HL-60 (cell line): Measurements from ENCODE around the gene OR4C6.

ENCODE experiments used
- DNase-seq, 2 experiments: peaks; one replicate each; pipeline ENCODE4 v3.0.0-alpha.2; 2010 to 2020; ENCODE audit warnings: low read depth in 1 of 2, low spot score in 1 of 2
- H3K27ac ChIP-seq: fragments of 250-450 bp; sonication (Bioruptor Pico); replicated peaks from 2 replicates; pipeline ENCODE4 v1.5.1; 2020; ENCODE audit warnings: mild to moderate bottlenecking, moderate library complexity
- H3K27me3 ChIP-seq: fragments of 250-450 bp; sonication (Bioruptor Pico); 2 replicates; pipeline ENCODE4 v1.5.1; 2021; ENCODE audit warnings: mild to moderate bottlenecking, moderate library complexity; ENCODE audit not compliant: insufficient read depth, poor library complexity, severe bottlenecking
- H3K4me3 ChIP-seq: replicated peaks from 2 replicates; pipeline ENCODE4 v1.5.1; 2011; ENCODE audit warnings: mild to moderate bottlenecking, control low read depth, low read length; ENCODE audit not compliant: insufficient read depth
- GABPA ChIP-seq: IDR thresholded peaks from 2 replicates; pipeline ENCODE4 v1.6.1; 2012; ENCODE audit warnings: low read depth
- POLR2AphosphoS5 ChIP-seq: IDR thresholded peaks from 2 replicates; pipeline ENCODE4 v1.6.1; 2012; ENCODE audit warnings: low read depth
- REST ChIP-seq: IDR thresholded peaks from 2 replicates; pipeline ENCODE4 v1.6.1; 2012; ENCODE audit warnings: low read depth; ENCODE audit not compliant: insufficient replicate concordance
- SPI1 ChIP-seq: IDR thresholded peaks from 2 replicates; pipeline ENCODE4 v1.6.1; 2012; ENCODE audit warnings: low read depth, mild to moderate bottlenecking, borderline replicate concordance
- long read RNA-seq: library from polyadenylated mRNA; unstranded; transcript quantifications from one replicate; pipeline ENCODE4 v2.0.0, GENCODE V29; 2020
- TF ChIP-seq, protein P1 (sequence below): IDR thresholded peaks from one replicate; pipeline ENCODE4 v1.5.1; 2011; ENCODE audit warnings: low read length, control low read depth, inconsistent platforms; ENCODE audit not compliant: insufficient read depth

Gene OR4C6
- long read RNA-seq, result 0 reads

DNA sequence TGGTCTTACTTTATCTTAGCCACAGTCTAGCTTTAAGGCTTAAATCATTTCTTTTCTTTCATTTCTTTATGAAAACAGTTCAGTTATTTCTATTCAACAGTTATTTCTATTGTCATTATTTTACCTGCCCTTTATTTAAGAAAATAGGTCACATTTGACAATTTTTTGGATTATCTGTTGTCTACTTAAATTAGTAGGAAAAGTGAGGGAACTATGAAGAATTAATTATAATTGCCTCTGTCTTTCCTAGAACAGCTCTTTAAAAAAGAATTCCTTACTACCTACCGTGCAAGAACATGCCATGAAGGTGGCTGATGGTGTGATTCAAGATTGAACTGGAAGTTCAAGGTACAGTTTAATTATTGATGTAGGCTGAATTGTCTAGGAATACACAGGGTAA, at the start of gene OR4C6:
TSS of gene OR4C6 (plus strand) at position 301 of the 400 bp plus-strand sequence. CDS start 2,966 bp downstream, outside the sequence.
- TF ChIP-seq GABPA (no peak), REST (no peak), POLR2AphosphoS5 (no peak), SPI1 (no peak)
- TF ChIP-seq, protein P1, sequence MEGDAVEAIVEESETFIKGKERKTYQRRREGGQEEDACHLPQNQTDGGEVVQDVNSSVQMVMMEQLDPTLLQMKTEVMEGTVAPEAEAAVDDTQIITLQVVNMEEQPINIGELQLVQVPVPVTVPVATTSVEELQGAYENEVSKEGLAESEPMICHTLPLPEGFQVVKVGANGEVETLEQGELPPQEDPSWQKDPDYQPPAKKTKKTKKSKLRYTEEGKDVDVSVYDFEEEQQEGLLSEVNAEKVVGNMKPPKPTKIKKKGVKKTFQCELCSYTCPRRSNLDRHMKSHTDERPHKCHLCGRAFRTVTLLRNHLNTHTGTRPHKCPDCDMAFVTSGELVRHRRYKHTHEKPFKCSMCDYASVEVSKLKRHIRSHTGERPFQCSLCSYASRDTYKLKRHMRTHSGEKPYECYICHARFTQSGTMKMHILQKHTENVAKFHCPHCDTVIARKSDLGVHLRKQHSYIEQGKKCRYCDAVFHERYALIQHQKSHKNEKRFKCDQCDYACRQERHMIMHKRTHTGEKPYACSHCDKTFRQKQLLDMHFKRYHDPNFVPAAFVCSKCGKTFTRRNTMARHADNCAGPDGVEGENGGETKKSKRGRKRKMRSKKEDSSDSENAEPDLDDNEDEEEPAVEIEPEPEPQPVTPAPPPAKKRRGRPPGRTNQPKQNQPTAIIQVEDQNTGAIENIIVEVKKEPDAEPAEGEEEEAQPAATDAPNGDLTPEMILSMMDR, result no peak
- DNase-seq, result no peak

DNA sequence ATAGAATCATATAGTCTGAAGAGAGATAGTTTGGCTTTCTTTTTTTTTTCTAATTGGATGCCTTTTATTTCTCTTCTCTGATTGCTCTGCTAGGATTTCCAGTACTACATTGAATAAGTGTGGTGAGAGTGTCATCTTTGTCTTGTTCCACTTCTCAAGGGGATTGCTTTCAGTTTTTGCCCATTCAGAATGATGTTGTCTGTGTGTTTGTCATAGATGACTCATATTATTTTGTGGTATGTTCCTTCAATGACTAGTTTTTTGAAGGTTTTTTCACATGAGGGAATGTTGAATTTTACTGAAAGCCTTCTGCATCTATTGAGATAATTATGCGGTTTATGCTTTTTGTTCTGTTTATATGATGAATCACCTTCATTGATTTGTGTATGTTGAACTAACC, 37.5 kb upstream of the OR4C6 start:
- TF ChIP-seq POLR2AphosphoS5, result no peak
- TF ChIP-seq, protein P1, result no peak
- H3K27ac ChIP-seq, result no peak overlapping the region
- H3K4me3 ChIP-seq, result no peak overlapping the region
- DNase-seq, result no peak
- no peaks in the 10 kb centered on the region for H3K27me3 ChIP-seq

More for the DNA sequence above, at the start of gene OR4C6:
- no peaks in the 10 kb centered on the region for H3K27me3 ChIP-seq
- no peak within 1 kb of the TSS for H3K4me3 ChIP-seq
- no peak within 1 kb of the TSS for H3K27ac ChIP-seq

GRCh38 chr11:55634813-55635212, 27.2 kb upstream of the OR4C6 start, which contains the start of gene OR4P4:
OR4P4 (plus strand) TSS chr11:55635113.
- TF ChIP-seq POLR2AphosphoS5, result no peak
- TF ChIP-seq REST, result no peak
- no peak for TF ChIP-seq GABPA
- TF ChIP-seq, protein P1, result no peak
- no peak for TF ChIP-seq SPI1
- no peak within 1 kb of the TSS for H3K4me3 ChIP-seq
- no peak within 1 kb of the TSS for H3K27ac ChIP-seq
- DNase-seq, result no peak
- H3K27me3 ChIP-seq, result no peaks in the 10 kb centered on the region

DNA sequence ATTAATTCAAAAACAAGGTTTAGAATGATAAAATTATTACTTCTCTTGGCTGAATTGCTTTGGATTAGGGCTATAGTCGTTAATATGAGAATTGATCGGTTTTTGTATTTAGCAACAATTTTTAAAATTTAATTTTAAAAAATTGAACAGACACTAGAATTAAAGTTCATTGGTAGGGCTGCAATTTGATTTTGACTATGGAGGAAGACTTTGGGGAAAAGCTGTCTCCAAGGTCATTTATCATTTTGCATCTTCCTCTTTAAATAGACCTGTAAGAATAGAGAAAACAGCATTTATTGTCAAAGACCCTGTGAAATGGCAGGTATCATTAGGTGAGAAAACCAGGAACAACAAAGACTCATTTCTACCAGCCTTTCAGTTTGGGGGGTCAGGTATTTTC, 14.0 kb upstream of the OR4C6 start, which contains the start of gene OR4S2:
TSS of gene OR4S2 (plus strand) at position 301 of the 400 bp plus-strand sequence. CDS start 2,577 bp downstream, outside the sequence.
- no peaks in the 10 kb centered on the region for H3K27me3 ChIP-seq
- no peak within 1 kb of the TSS for H3K27ac ChIP-seq
- no peak for DNase-seq
- no peak within 1 kb of the TSS for H3K4me3 ChIP-seq
- no peak for TF ChIP-seq GABPA
- no peak for TF ChIP-seq REST
- no peak for TF ChIP-seq POLR2AphosphoS5
- TF ChIP-seq SPI1, result no peak
- TF ChIP-seq, protein P1, result no peak
